Body of pancreas (tissue), 4 donors: ENCODE results near the gene GRIK1.

Source experiments
- CTCF ChIP-seq, 7 experiments: fragments of 450-650 bp in 4 of 7; fragments of 200-600 bp in 3 of 7; sonication (generic) in 3 of 7; IDR thresholded peaks; one replicate each; pipeline ENCODE4 v1.5.1; 2016 to 2019; ENCODE audit warnings: antibody characterized with exemption in 7 of 7
- POLR2A ChIP-seq, 3 donors: fragments of 450-650 bp; IDR thresholded peaks; one replicate each; pipeline ENCODE4 v1.6.1; 2016; ENCODE audit warnings: antibody characterized with exemption in 3 of 3, mild to moderate bottlenecking in 2 of 3

- TF ChIP-seq CTCF (IDR thresholded peaks at IDR 0.05): no peak
- TF ChIP-seq POLR2A (IDR thresholded peaks at IDR 0.05): no peak
These were observed 153.1 kb downstream of the GRIK1 start for GRCh38 chr21:29786496-29787360.
